ENCODE data around the gene GUSB.
"Not testable (repeated sequence)": the region's sequence is repeated elsewhere in the genome, so short reads cannot be mapped to it uniquely, and the experiment has no call there.

GUSB gene

GRCh38 chr7:65953001-65953720 lies 28.9 kb downstream of the GUSB start:
- Histone ChIP-seq H3K27me3 (ENCODE audit: control insufficient read depth, low read length) (no peaks in the 10 kb centered on the region), H3K36me3 (ENCODE audit: control insufficient read depth, low read length) (peaks cover 47% of the 10 kb centered on the region), H3K4me2 (ENCODE audit: low read length) (no peak overlapping the region), H3K9me2 (replicated peaks; ENCODE audit: control insufficient read depth, low read length) (no peaks in the 10 kb centered on the region), H3K4me1 (ENCODE audit: control insufficient read depth, low read length) (no peaks in the 10 kb centered on the region), H3K4me3 (ENCODE audit: low read length) (no peak overlapping the region), H3K27ac (ENCODE audit: low read depth, low read length) (no peak overlapping the region), H3K79me2 (ENCODE audit: control insufficient read depth, low read length) (no peaks in the 10 kb centered on the region), H4K20me1 (ENCODE audit: control insufficient read depth, insufficient read depth, low read depth, low read length) (peaks cover 5% of the 10 kb centered on the region; the same call in 1 of the 2 replicates), H3K9me3 (ENCODE audit: control insufficient read depth, insufficient read depth, low read length) (no peaks in the 10 kb centered on the region), H3F3A (ENCODE audit: control insufficient read depth, insufficient read depth) (peaks cover 20% of the 10 kb centered on the region)
- no peak for TF ChIP-seq CTCF (IDR thresholded peaks at IDR 0.05; ENCODE audit: low read depth, low read length, poor library complexity, severe bottlenecking)
- TF ChIP-seq EZH2phosphoT487 (IDR thresholded peaks at IDR 0.05; ENCODE audit: borderline replicate concordance, low read length): no peak

DNA sequence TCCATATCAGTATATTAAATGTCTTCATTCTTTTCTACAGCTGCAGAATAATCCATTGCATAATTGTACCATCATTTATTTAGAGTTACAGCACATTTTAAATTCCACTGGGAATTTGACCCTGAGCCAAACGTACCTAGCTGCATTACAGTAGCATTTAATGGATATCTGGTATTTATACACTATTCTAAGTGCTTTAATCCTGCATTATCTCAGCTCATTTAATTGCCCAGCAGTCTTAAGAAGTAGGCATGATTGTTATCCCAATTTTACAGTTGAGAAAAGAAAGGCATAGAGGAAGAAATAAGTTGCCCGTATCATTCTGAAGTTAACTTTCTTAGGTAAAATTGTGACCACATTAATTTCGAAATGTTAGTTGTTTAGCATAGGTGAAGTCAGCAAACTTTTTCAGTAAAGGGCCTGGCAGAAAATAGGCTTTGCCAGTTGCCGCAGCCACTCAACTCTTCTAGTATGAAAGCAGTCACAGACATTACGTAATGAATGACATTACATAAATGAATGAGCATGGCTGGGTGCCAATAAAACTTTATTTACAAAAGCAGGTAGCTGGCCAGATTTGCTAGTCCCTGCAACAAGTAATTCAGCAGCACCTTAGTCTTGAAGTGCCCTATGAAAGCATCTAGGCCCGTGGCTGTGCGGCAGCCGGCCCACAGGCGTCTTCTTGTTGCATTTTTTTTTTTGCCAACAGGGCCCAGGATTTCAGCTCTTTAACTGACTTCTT lies 30.0 kb downstream of the GUSB start:
- Histone ChIP-seq H3K9me2 (replicated peaks; ENCODE audit: control insufficient read depth, low read length) (no peaks in the 10 kb centered on the region), H3K4me3 (ENCODE audit: low read length) (no peak overlapping the region), H3K27me3 (ENCODE audit: control insufficient read depth, low read length) (no peaks in the 10 kb centered on the region), H3K4me1 (ENCODE audit: control insufficient read depth, low read length) (no peaks in the 10 kb centered on the region), H3K79me2 (ENCODE audit: control insufficient read depth, low read length) (no peaks in the 10 kb centered on the region), H3K27ac (ENCODE audit: low read depth, low read length) (no peak overlapping the region), H3K4me2 (ENCODE audit: low read length) (no peak overlapping the region), H4K20me1 (ENCODE audit: control insufficient read depth, insufficient read depth, low read depth, low read length) (peaks cover 5% of the 10 kb centered on the region; the same call in 1 of the 2 replicates), H3K9me3 (ENCODE audit: control insufficient read depth, insufficient read depth, low read length) (no peaks in the 10 kb centered on the region), H3K36me3 (ENCODE audit: control insufficient read depth, low read length) (peaks cover 41% of the 10 kb centered on the region), H3F3A (ENCODE audit: control insufficient read depth, insufficient read depth) (peaks cover 13% of the 10 kb centered on the region)
- TF ChIP-seq EZH2phosphoT487 (IDR thresholded peaks at IDR 0.05; ENCODE audit: borderline replicate concordance, low read length) (no peak), CTCF (IDR thresholded peaks at IDR 0.05; ENCODE audit: low read depth, low read length, poor library complexity, severe bottlenecking) (no peak)

DNA sequence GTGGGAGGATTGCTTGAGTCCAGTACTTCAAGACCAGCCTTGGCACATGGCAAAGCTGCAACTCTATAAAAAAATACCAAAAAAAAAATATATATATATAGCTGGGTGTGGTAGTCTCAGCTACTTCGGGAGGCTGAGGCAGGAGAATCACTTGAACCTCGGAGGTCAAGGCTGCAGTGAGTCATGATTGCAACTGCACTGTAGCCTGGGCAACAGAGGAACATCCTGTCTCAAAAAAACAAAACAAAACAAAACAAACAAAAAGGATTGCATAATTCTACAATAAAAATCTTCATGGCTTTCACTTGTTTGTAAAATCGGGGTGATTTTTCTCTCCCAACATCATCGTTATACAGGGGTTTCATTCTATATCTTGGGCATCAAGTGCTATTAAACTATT lies 35.1 kb downstream of the GUSB start:
- Histone ChIP-seq H3K4me2 (ENCODE audit: low read length) (no peak overlapping the region), H3K4me3 (ENCODE audit: low read length) (no peak overlapping the region), H4K20me1 (ENCODE audit: control insufficient read depth, insufficient read depth, low read depth, low read length) (no peaks in the 10 kb centered on the region), H3K27ac (ENCODE audit: low read depth, low read length) (no peak overlapping the region), H3K9me2 (replicated peaks; ENCODE audit: control insufficient read depth, low read length) (no peaks in the 10 kb centered on the region), H3K9me3 (ENCODE audit: control insufficient read depth, insufficient read depth, low read length) (no peaks in the 10 kb centered on the region), H3K4me1 (ENCODE audit: control insufficient read depth, low read length) (no peaks in the 10 kb centered on the region), H3K27me3 (ENCODE audit: control insufficient read depth, low read length) (no peaks in the 10 kb centered on the region), H3K79me2 (ENCODE audit: control insufficient read depth, low read length) (peaks cover 12% of the 10 kb centered on the region), H3K36me3 (ENCODE audit: control insufficient read depth, low read length) (peaks cover 2% of the 10 kb centered on the region; the same call in 1 of the 2 replicates), H3F3A (ENCODE audit: control insufficient read depth, insufficient read depth) (no peaks in the 10 kb centered on the region; the same call in 1 of the 2 replicates)
- no peak for TF ChIP-seq EZH2phosphoT487 (IDR thresholded peaks at IDR 0.05; ENCODE audit: borderline replicate concordance, low read length)

DNA sequence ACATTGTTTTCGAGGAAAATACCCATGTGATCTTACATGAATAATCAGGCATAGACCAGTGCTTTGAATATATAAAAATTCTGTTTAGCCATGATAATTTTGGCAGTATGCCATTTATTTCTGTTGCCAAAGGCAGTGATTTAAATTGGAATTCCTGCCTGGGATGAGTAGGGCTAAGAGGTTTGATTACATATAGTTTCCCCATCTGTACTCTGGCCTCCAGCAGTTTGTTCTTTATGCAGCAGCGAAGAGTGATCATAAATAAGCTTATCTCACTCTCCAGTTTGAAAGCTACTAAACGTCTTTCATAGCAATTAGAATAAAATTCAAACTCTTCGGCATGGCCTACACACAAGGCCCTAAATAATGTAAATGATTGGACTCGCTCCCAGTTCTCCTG lies 36.2 kb downstream of the GUSB start:
- H3K4me3 ChIP-seq (ENCODE audit: low read length); H3F3A ChIP-seq (ENCODE audit: control insufficient read depth, insufficient read depth): not testable (repeated sequence)

More for the DNA sequence above, 36.2 kb downstream of the GUSB start:
- H3K9me3 ChIP-seq (ENCODE audit: control insufficient read depth, insufficient read depth, low read length); H4K20me1 ChIP-seq (ENCODE audit: control insufficient read depth, insufficient read depth, low read depth, low read length); H3K27ac ChIP-seq (ENCODE audit: low read depth, low read length); H3K36me3 ChIP-seq (ENCODE audit: control insufficient read depth, low read length); H3K9me2 ChIP-seq (replicated peaks; ENCODE audit: control insufficient read depth, low read length); H3K4me2 ChIP-seq (ENCODE audit: low read length); H3K27me3 ChIP-seq (ENCODE audit: control insufficient read depth, low read length); H3K4me1 ChIP-seq (ENCODE audit: control insufficient read depth, low read length): not testable (repeated sequence)
- H3K79me2 ChIP-seq (ENCODE audit: control insufficient read depth, low read length): peaks cover 16% of the 10 kb centered on the region
